HepG2 (cell line): ENCODE data around the gene PTH1R. TPM values are rescaled to one million over a fixed set of nuclear protein-coding genes. Genes with fewer than 3 reads are reported as not detected.

Experiments used
- ATAC-seq: fragments of 200-7000 bp; cut with Tn5 transposase; 3 replicates; pipeline ENCODE4 v1.9.1; 2020; ENCODE audit warnings: mild to moderate bottlenecking, moderate library complexity
- BruUV-seq: library from RNA; stranded (reverse); fragments of 400-500 nt; replicated peaks from 2 replicates; lab custom pipeline; 2021; lab: Mats Ljungman, UMichigan
- CTCF ChIA-PET: fragments of 300-600 bp; formaldehyde crosslinking; extraction: SDS; loops from one replicate; lab custom pipeline; 2021; ENCODE audit warnings: low total read pairs, inconsistent platforms, low intra/inter-chr PET ratio; lab: Yijun Ruan, JAX
- POLR2A ChIA-PET: fragments of 350-600 bp; sonication (Branson Sonifier 250); formaldehyde crosslinking; loops from one replicate; lab custom pipeline; 2020; ENCODE audit warnings: antibody characterized with exemption, inconsistent platforms; lab: Yijun Ruan, JAX
- DNase-seq: peaks from one replicate; pipeline ENCODE4 v3.0.0-alpha.2; 2015; ENCODE audit warnings: low spot score
- FAIRE-seq: peaks from 3 replicates; lab custom pipeline; 2011; peaks lifted over from hg19 to GRCh38; lab: Jason Lieb, UNC
- H2AFZ ChIP-seq: one replicate; pipeline ENCODE4 v1.6.1; 2011; ENCODE audit warnings: low read length, inconsistent platforms
- H3K27ac ChIP-seq: fragments of 300-600 bp; 3 replicates; pipeline ENCODE4 v1.8.0; 2011; ENCODE audit warnings: mixed run types, mild to moderate bottlenecking, mixed read lengths, low read length, inconsistent platforms; ENCODE audit not compliant: insufficient read depth; ENCODE audit errors: extremely low read length
- H3K27me3 ChIP-seq, 2 experiments: fragments of 200-600 bp in 1 of 2; 2 replicates in 1 of 2; 3 replicates in 1 of 2; pipeline versions ENCODE4 v1.6.0 to v1.8.0; 2011; ENCODE audit warnings: low read length in 2 of 2, mild to moderate bottlenecking in 2 of 2, moderate library complexity in 2 of 2, inconsistent platforms in 1 of 2; ENCODE audit not compliant: insufficient read depth in 2 of 2, control insufficient read depth in 1 of 2
- H3K36me3 ChIP-seq, 2 experiments: fragments of 200-600 bp in 1 of 2; replicated peaks in 1 of 2; 2 replicates in 1 of 2; 3 replicates in 1 of 2; pipeline versions ENCODE4 v1.5.1 to v1.8.0; 2011; ENCODE audit warnings: low read length in 2 of 2, inconsistent platforms in 1 of 2; ENCODE audit not compliant: insufficient read depth in 2 of 2, control insufficient read depth in 1 of 2
- H3K4me1 ChIP-seq: 2 replicates; pipeline ENCODE4 v1.5.1; 2012; ENCODE audit warnings: low read length, inconsistent platforms; ENCODE audit not compliant: insufficient read depth
- H3K4me2 ChIP-seq: 2 replicates; pipeline ENCODE4 v1.6.0; 2011; ENCODE audit warnings: low read depth, low read length, inconsistent platforms
- H3K4me3 ChIP-seq, 3 experiments: fragments of 200-600 bp in 1 of 3; sonication (generic), shearing (Covaris generic) in 1 of 3; replicated peaks in 1 of 3; 2 replicates each; pipeline ENCODE4 v1.5.1; 2011 to 2016; ENCODE audit warnings: low read length in 3 of 3, inconsistent platforms in 2 of 3, low read depth in 2 of 3, mild to moderate bottlenecking in 2 of 3, control low read depth in 1 of 3, mixed read lengths in 1 of 3; ENCODE audit not compliant: insufficient read depth in 1 of 3
- H3K79me2 ChIP-seq: one replicate; pipeline ENCODE4 v1.6.1; 2011; ENCODE audit warnings: low read length, inconsistent platforms; ENCODE audit not compliant: insufficient read depth
- H3K9ac ChIP-seq: 2 replicates; pipeline ENCODE4 v1.6.0; 2011; ENCODE audit warnings: mild to moderate bottlenecking, low read depth, low read length, inconsistent platforms; ENCODE audit not compliant: insufficient read depth
- H3K9me3 ChIP-seq: 2 replicates; pipeline ENCODE4 v1.5.1; 2012; ENCODE audit warnings: mild to moderate bottlenecking, low read length
- H4K20me1 ChIP-seq: 2 replicates; pipeline ENCODE4 v1.6.0; 2011; ENCODE audit warnings: inconsistent platforms, mild to moderate bottlenecking, low read length, moderate library complexity; ENCODE audit not compliant: insufficient read depth
- ADNP ChIP-seq: sonication (generic); formaldehyde crosslinking; IDR thresholded peaks from 2 replicates; pipeline ENCODE4 v1.4.0; 2020; ENCODE audit warnings: missing genetic modification reagents
- ATRX ChIP-seq: sonication (generic); formaldehyde crosslinking; IDR thresholded peaks from 2 replicates; pipeline ENCODE4 v1.4.0; 2020; ENCODE audit warnings: missing genetic modification reagents, borderline replicate concordance
- BRD4 ChIP-seq: sonication (generic); formaldehyde crosslinking; IDR thresholded peaks from 2 replicates; pipeline ENCODE4 v1.4.0; 2020; ENCODE audit warnings: missing genetic modification reagents
- KDM5B ChIP-seq: sonication (generic); formaldehyde crosslinking; IDR thresholded peaks from 2 replicates; pipeline ENCODE4 v1.4.0; 2020; ENCODE audit warnings: missing genetic modification reagents, mild to moderate bottlenecking, borderline replicate concordance
- MAFF ChIP-seq: IDR thresholded peaks from 2 replicates; pipeline ENCODE4 v1.6.1; 2011; ENCODE audit warnings: low read depth, low read length, improper control_type of control experiment
- NFIC ChIP-seq: IDR thresholded peaks from 2 replicates; pipeline ENCODE4 v1.6.1; 2012; ENCODE audit warnings: mild to moderate bottlenecking, low read length, inconsistent platforms
- PRPF4 ChIP-seq: fragments of 200-400 bp; formaldehyde crosslinking; IDR thresholded peaks from 2 replicates; pipeline ENCODE4 v1.6.1; 2016; ENCODE audit warnings: low read length, low read depth; ENCODE audit not compliant: poor library complexity, severe bottlenecking
- RAD51 ChIP-seq: fragments of 450-650 bp; IDR thresholded peaks from 2 replicates; pipeline ENCODE4 v1.6.1; 2016; ENCODE audit warnings: borderline replicate concordance
- TMF1 ChIP-seq: sonication (generic); formaldehyde crosslinking; IDR thresholded peaks from 2 replicates; pipeline ENCODE4 v1.8.1; 2022; ENCODE audit warnings: low read depth, missing genetic modification reagents
- ZFYVE20 ChIP-seq: sonication (generic); formaldehyde crosslinking; IDR thresholded peaks from 2 replicates; pipeline ENCODE4 v1.8.0; 2023; ENCODE audit warnings: low read depth, mild to moderate bottlenecking, moderate library complexity, missing genetic modification reagents, borderline replicate concordance
- ZNF143 ChIP-seq: sonication (generic); formaldehyde crosslinking; IDR thresholded peaks from 2 replicates; pipeline ENCODE4 v1.4.0; 2020; ENCODE audit warnings: missing genetic modification reagents
- ZNF501 ChIP-seq: sonication (generic); formaldehyde crosslinking; IDR thresholded peaks from 2 replicates; pipeline ENCODE4 v1.5.1; 2020; ENCODE audit warnings: mild to moderate bottlenecking, moderate library complexity, missing genetic modification reagents
- ZNF572 ChIP-seq: sonication (generic); formaldehyde crosslinking; IDR thresholded peaks from 2 replicates; pipeline ENCODE4 v1.5.1; 2020; ENCODE audit warnings: mild to moderate bottlenecking, missing genetic modification reagents
- ZNF614 ChIP-seq: IDR thresholded peaks from 2 replicates; pipeline ENCODE4 v1.6.1; 2018; ENCODE audit warnings: missing biosample characterization, missing genetic modification reagents, inconsistent platforms, borderline replicate concordance
- ZSCAN25 ChIP-seq: sonication (generic); formaldehyde crosslinking; IDR thresholded peaks from 2 replicates; pipeline ENCODE4 v1.8.0; 2022; ENCODE audit warnings: mild to moderate bottlenecking, missing genetic modification reagents
- WGBS: methylation state at CpG from one replicate; pipeline ENCODE4 v1.1.6; 2017; ENCODE audit warnings: low lambda C conversion rate; 5-methylcytosine and 5-hydroxymethylcytosine counted together
- in situ Hi-C: cut with HindIII; loops from 2 replicates; pipeline ENCODE4 v1.10.0; 2017; ENCODE audit warnings: low pct_unique_long_range_greater_than_20kb; ENCODE audit not compliant: extremely low pct_ligation_motif_present
- intact Hi-C: fragments of 100-400 bp; cut with micrococcal nuclease; formaldehyde crosslinking; loops from one replicate; pipeline ENCODE4 v1.10.0; 2022; ENCODE audit not compliant: unreplicated experiment
- polyA plus RNA-seq, 8 experiments: library from polyadenylated mRNA; depleted of rRNA in 3 of 8; stranded (reverse) in 7 of 8; unstranded in 1 of 8; fragments of >200 nt; fragmentation: Illumina TruSeq in 4 of 8; extraction: Trizol in 4 of 8; gene quantifications; 2 replicates each; pipeline versions ENCODE4 v1.2.1 to v1.2.3, GENCODE V29; 2011 to 2016; ENCODE audit warnings: low read depth in 4 of 8, missing spikeins in 1 of 8, mixed read lengths in 1 of 8; ENCODE audit not compliant: insufficient read depth in 1 of 8
- total RNA-seq, 5 experiments: library from RNA; depleted of rRNA; stranded (reverse); fragments of >200 nt; fragmentation: Illumina TruSeq; extraction: Trizol; gene quantifications; 2 replicates each; pipeline ENCODE4 v1.2.3, GENCODE V29; 2016; ENCODE audit warnings: low read depth in 1 of 5
- TF ChIP-seq, protein P1 (sequence below): sonication (generic); formaldehyde crosslinking; IDR thresholded peaks from 2 replicates; pipeline ENCODE4 v1.4.0; 2020; ENCODE audit warnings: missing genetic modification reagents

The PTH1R gene
- total and polyA plus RNA-seq, 2 of the 13 experiments (the other 11 are each of a cell fraction or from before 2014, with no cell fraction given) = not detected

DNA sequence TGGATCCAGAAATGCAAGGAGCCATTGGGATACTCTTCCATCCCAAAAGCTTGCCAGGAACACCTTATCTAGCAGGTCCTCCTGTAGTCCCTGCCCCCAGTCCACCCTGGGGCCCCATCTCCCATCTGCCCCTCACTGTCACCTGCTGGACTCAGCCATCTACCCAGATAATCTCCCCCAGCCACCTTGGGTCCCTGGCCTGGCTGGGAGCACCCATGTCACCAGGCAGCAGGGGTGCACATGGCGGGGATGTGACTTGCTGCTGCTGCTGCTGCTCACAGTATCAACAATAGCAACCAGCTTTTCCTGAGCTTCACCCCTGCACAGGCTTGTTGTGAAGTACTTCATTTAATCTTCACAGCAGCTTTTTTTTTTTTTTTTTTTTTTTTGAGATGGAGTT is 12.6 kb downstream of the PTH1R start (continued):
- TF ChIP-seq RAD51 (no peak), BRD4 (CRISPR knock-in tag) (no peak)

DNA sequence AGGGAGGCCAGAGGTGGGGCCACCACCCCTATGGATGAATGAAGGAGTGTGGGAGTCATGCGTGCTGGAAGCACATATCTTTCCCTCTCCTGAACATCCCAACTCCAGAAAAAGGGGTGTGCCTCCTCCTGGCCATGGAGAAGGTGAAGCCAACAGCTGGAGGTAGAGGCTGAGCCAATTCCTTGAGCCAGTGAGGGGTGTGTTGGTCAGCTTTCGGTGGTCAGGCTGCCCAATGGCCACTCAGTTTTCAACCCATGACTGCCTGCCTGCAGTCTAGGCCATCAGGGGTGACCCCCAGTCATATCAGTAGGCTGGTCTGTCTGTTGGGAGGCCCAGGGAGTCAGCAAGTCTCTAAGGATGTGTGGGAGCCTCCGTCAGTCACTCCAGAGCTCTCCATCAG is 13.6 kb downstream of the PTH1R start:
- in situ Hi-C loops = no loop called here
- Histone ChIP-seq H3K79me2 (no peaks in the 10 kb centered on the region), H3K4me3 (no peak overlapping the region), H3K9me3 (no peaks in the 10 kb centered on the region), H3K27me3 (peaks cover 7 to 59% of the 10 kb centered on the region in 2 experiments; a peak in 4 of 5 replicates), H2AFZ (no peak overlapping the region), H3K4me2 (no peak overlapping the region), H3K9ac (no peak overlapping the region), H3K36me3 (no peaks in the 10 kb centered on the region), H4K20me1 (no peaks in the 10 kb centered on the region), H3K4me1 (peaks cover 13% of the 10 kb centered on the region), H3K27ac (no peak overlapping the region)
- 61% methylated on average over 2 of the region's 3 CpGs for WGBS
- intact Hi-C loops = no loop called here
- BruUV-seq = no TSS peak
- ChIA-PET POLR2A (no interaction called here), CTCF (no interaction called here)
- TF ChIP-seq ZSCAN25 (CRISPR knock-in tag) (no peak), NFIC (no peak), ZNF143 (no peak), TMF1 (CRISPR knock-in tag) (no peak), ZNF614 (CRISPR knock-in tag) (no peak), ATRX (CRISPR knock-in tag) (no peak), ZNF572 (CRISPR knock-in tag) (no peak), ZFYVE20 (CRISPR knock-in tag) (no peak), ADNP (CRISPR knock-in tag) (no peak), MAFF (no peak), ZNF501 (CRISPR knock-in tag) (no peak), KDM5B (CRISPR knock-in tag) (no peak), PRPF4 (no peak)
- TF ChIP-seq, protein P1, sequence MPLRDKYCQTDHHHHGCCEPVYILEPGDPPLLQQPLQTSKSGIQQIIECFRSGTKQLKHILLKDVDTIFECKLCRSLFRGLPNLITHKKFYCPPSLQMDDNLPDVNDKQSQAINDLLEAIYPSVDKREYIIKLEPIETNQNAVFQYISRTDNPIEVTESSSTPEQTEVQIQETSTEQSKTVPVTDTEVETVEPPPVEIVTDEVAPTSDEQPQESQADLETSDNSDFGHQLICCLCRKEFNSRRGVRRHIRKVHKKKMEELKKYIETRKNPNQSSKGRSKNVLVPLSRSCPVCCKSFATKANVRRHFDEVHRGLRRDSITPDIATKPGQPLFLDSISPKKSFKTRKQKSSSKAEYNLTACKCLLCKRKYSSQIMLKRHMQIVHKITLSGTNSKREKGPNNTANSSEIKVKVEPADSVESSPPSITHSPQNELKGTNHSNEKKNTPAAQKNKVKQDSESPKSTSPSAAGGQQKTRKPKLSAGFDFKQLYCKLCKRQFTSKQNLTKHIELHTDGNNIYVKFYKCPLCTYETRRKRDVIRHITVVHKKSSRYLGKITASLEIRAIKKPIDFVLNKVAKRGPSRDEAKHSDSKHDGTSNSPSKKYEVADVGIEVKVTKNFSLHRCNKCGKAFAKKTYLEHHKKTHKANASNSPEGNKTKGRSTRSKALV (CRISPR knock-in tag) = no peak
- no peak for ATAC-seq
- no peak for FAIRE-seq
- DNase-seq = no peak
